Stomach (tissue), 9 donors: ENCODE results near the gene PCK2. TPM values are rescaled to one million over a fixed set of nuclear protein-coding genes. Genes with fewer than 3 reads are reported as not detected.
A peak's percentile ranks its signal among the peaks of the same experiment; 100 is the strongest.

Source experiments
- DNase-seq, 2 donors: peaks; one replicate each; pipeline versions ENCODE4 v3.0.0 to v3.0.0-alpha.2; 2013 to 2019
- H3K27ac ChIP-seq, 5 donors: fragments of 200-600 bp in 4 of 5; sonication (generic) in 4 of 5; one replicate each; pipeline ENCODE4 v1.5.1; 2013 to 2019; ENCODE audit warnings: mild to moderate bottlenecking in 1 of 5, moderate library complexity in 1 of 5
- H3K27me3 ChIP-seq, 3 donors: fragments of 200-600 bp; sonication (generic); one replicate each; pipeline ENCODE4 v1.5.1; 2017 to 2019; ENCODE audit warnings: mixed run types in 1 of 3
- H3K36me3 ChIP-seq, 4 donors: fragments of 200-600 bp; sonication (generic); 1 replicate in 3 of 4; 2 replicates in 1 of 4; pipeline ENCODE4 v1.5.1; 2016 to 2019
- H3K4me1 ChIP-seq, 4 donors: fragments of 200-600 bp; sonication (generic); one replicate each; pipeline ENCODE4 v1.5.1; 2016 to 2019
- H3K4me3 ChIP-seq, 4 donors: fragments of 200-600 bp; sonication (generic) in 3 of 4; one replicate each; pipeline ENCODE4 v1.5.1; 2016 to 2019; ENCODE audit warnings: mild to moderate bottlenecking in 1 of 4
- H3K9me3 ChIP-seq, 4 donors: fragments of 200-600 bp; sonication (generic); one replicate each; pipeline ENCODE4 v1.5.1; 2016 to 2019
- CTCF ChIP-seq, 7 experiments: fragments of 450-650 bp in 4 of 7; fragments of 200-600 bp in 3 of 7; sonication (generic) in 3 of 7; IDR thresholded peaks; one replicate each; pipeline ENCODE4 v1.5.1; 2016 to 2019; ENCODE audit warnings: antibody characterized with exemption in 7 of 7, control low read depth in 2 of 7, mild to moderate bottlenecking in 1 of 7
- EP300 ChIP-seq: sonication (generic); formaldehyde crosslinking; IDR thresholded peaks from one replicate; pipeline ENCODE4 v1.6.1; 2017; ENCODE audit warnings: antibody characterized with exemption
- POLR2A ChIP-seq, 4 donors: fragments of 450-650 bp; IDR thresholded peaks; one replicate each; pipeline ENCODE4 v1.6.1; 2016; ENCODE audit warnings: antibody characterized with exemption in 4 of 4, control low read depth in 2 of 4, mild to moderate bottlenecking in 1 of 4, moderate library complexity in 1 of 4
- POLR2AphosphoS5 ChIP-seq, 3 donors: sonication (generic); formaldehyde crosslinking; IDR thresholded peaks; one replicate each; pipeline ENCODE4 v1.6.1; 2016; ENCODE audit warnings: antibody characterized with exemption in 3 of 3
- WGBS, 5 donors: extraction: QIAGEN DNeasy Blood & Tissue Kit in 3 of 5; methylation state at CpG; one replicate each; pipeline versions ENCODE4 v1.1.5 to v1.1.7; 2013 to 2018; 5-methylcytosine and 5-hydroxymethylcytosine counted together
- intact Hi-C: fragments of 100-400 bp; cut with DNase I; formaldehyde crosslinking; loops from one replicate; pipeline ENCODE4 v1.15.1; 2023; ENCODE audit warnings: low total_unique reads
- polyA plus RNA-seq, 3 donors: library from polyadenylated mRNA; stranded (reverse); fragments of 200-250 nt; gene quantifications; one replicate each; pipeline ENCODE4 v1.2.3, GENCODE V29; 2013
- total RNA-seq, 5 donors: library from RNA; depleted of rRNA; stranded (reverse); fragments of >200 nt; gene quantifications; one replicate each; pipeline versions ENCODE4 v1.1.0 to v1.2.3, GENCODE V29; 2014 to 2016
- donor health status: healthy with polysubstance abuse.
- donor health status: Bipolar disorder and iron deficiency.
- donor health status: healthy.

Gene PCK2
- total and polyA plus RNA-seq, 8 donors = 2.3 to 168 (median 14.6) TPM

GRCh38 chr14:24108336-24108874 is 14.3 kb downstream of the PCK2 start:
- peaks cover 8 to 21% (median 16%) of the 10 kb centered on the region in 4 donors for H3K4me1 ChIP-seq
- peaks cover 0 to 14% (median 7%) of the 10 kb centered on the region in 4 donors for H3K36me3 ChIP-seq
- H3K27ac ChIP-seq = peak overlapping the region in 4 of 5 donors; percentile 13 to 68 (median 48)
- no peaks in the 10 kb centered on the region for H3K27me3 ChIP-seq
- H3K4me3 ChIP-seq = no peak overlapping the region
- TF ChIP-seq CTCF (IDR thresholded peaks at IDR 0.05) (no peak), EP300 (no peak), POLR2AphosphoS5 (IDR thresholded peaks at IDR 0.05) (no peak), POLR2A (IDR thresholded peaks at IDR 0.05) (no peak)
- no peak for DNase-seq
- intact Hi-C loops = loop anchor here (10.0 kb wide), 1 partner anchor 54 kb away; the partner anchor contains the start of gene CARMIL3
- H3K9me3 ChIP-seq = no peaks in the 10 kb centered on the region
- 33 to 45% (median 41%) methylated on average over 5 of the region's 5 CpGs for WGBS, 5 donors

- Histone ChIP-seq H3K4me3 (no peak overlapping the region), H3K4me1 (peaks cover 10 to 22% (median 19%) of the 10 kb centered on the region in 4 donors), H3K9me3 (no peaks in the 10 kb centered on the region), H3K27me3 (no peaks in the 10 kb centered on the region), H3K36me3 (no peaks in the 10 kb centered on the region), H3K27ac (no peak overlapping the region)
- TF ChIP-seq EP300 (no peak), CTCF (IDR thresholded peaks at IDR 0.05) (no peak)
- intact Hi-C loops = no loop called here
- WGBS, 5 donors = 64 to 75% (median 68%) methylated on average over 9 of the region's 9 CpGs
- DNase-seq = no peak
These were observed 15.9 kb downstream of the PCK2 start for GRCh38 chr14:24110060-24110459.

- 24 to 56% (median 45%) methylated on average over 1 of the region's 1 CpG for WGBS, 5 donors
- TF ChIP-seq POLR2AphosphoS5 (IDR thresholded peaks at IDR 0.05) (no peak), POLR2A (IDR thresholded peaks at IDR 0.05) (no peak), EP300 (no peak), CTCF (IDR thresholded peaks at IDR 0.05) (no peak)
- no peaks in the 10 kb centered on the region for H3K9me3 ChIP-seq
These were observed 16.4 kb downstream of the PCK2 start for GRCh38 chr14:24110523-24110922.

DNA sequence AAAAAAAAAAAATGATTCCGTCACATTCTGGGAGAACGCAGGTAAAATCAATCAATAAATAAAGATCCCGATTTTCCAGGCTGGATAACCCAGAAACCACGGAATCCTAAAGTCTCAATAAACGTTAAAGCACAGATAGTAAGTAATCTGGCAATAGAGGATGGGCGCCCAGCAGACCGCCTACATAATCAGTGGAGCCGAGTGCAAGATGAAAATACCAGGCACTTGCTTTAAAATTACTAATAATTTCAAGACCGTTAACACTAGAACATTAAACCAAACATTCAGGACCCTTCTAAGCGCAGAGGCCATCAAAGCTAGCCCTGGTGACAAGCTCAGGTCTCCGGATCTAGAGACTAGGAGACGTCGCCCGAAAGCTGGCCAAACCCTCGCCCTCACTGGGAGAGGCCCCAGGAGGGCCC is 19.3 kb downstream of the PCK2 start:
- WGBS, 5 donors = 14 to 19% (median 16%) methylated on average over 13 to 15 of the region's 15 CpGs
- Histone ChIP-seq H3K4me1 (peaks cover 24 to 44% (median 41%) of the 10 kb centered on the region in 4 donors), H3K9me3 (no peaks in the 10 kb centered on the region), H3K36me3 (peaks cover 5 to 15% (median 14%) of the 10 kb centered on the region in 4 donors), H3K27me3 (no peaks in the 10 kb centered on the region), H3K4me3 (peak overlapping the region; percentile 56 to 81 (median 64)), H3K27ac (peak overlapping the region; percentile 94 to 100 (median 98))
- TF ChIP-seq POLR2A (IDR thresholded peaks at IDR 0.05) (no peak), POLR2AphosphoS5 (IDR thresholded peaks at IDR 0.05) (no peak), CTCF (IDR thresholded peaks at IDR 0.05) (no peak), EP300 (no peak)
- no peak for DNase-seq
- intact Hi-C loops = no loop called here

More at GRCh38 chr14:24110523-24110922, 16.4 kb downstream of the PCK2 start:
- H3K4me3 ChIP-seq = no peak overlapping the region
- H3K36me3 ChIP-seq = no peaks in the 10 kb centered on the region
- peaks cover 10 to 26% (median 21%) of the 10 kb centered on the region in 4 donors for H3K4me1 ChIP-seq
- no peak for DNase-seq
- intact Hi-C loops = no loop called here
- no peaks in the 10 kb centered on the region for H3K27me3 ChIP-seq
- H3K27ac ChIP-seq = peak overlapping the region in 1 of 5 donors; percentile 51
